Endodermal cell (in vitro differentiated cells): ENCODE data around the gene TAF1B. TPM values are rescaled to one million over a fixed set of nuclear protein-coding genes. Genes with fewer than 3 reads are reported as not detected.

Experiments used
- DNase-seq: peaks from one replicate; pipeline ENCODE4 v3.0.0-alpha.2; 2017
- H3K27ac ChIP-seq: 2 replicates; pipeline ENCODE4 v1.5.1; 2013; ENCODE audit warnings: mild to moderate bottlenecking, low read depth, low read length, moderate library complexity
- H3K27me3 ChIP-seq: 2 replicates; pipeline ENCODE4 v1.6.1; 2013; ENCODE audit warnings: mild to moderate bottlenecking, low read length, moderate library complexity; ENCODE audit not compliant: insufficient read depth, control insufficient read depth, poor library complexity, severe bottlenecking
- H3K36me3 ChIP-seq: 2 replicates; pipeline ENCODE4 v1.7.0; 2013; ENCODE audit warnings: mild to moderate bottlenecking, low read length, moderate library complexity; ENCODE audit not compliant: control insufficient read depth, insufficient read depth
- H3K4me1 ChIP-seq: one replicate; pipeline ENCODE4 v1.7.0; 2013; ENCODE audit warnings: low read length; ENCODE audit not compliant: control insufficient read depth, insufficient read depth
- H3K4me3 ChIP-seq: 2 replicates; pipeline ENCODE4 v1.5.1; 2013; ENCODE audit warnings: mild to moderate bottlenecking, low read length, moderate library complexity
- H3K9ac ChIP-seq: 2 replicates; pipeline ENCODE4 v1.6.1; 2013; ENCODE audit warnings: mild to moderate bottlenecking, low read length, moderate library complexity; ENCODE audit not compliant: poor library complexity, severe bottlenecking; ENCODE audit errors: extremely low read depth
- H3K9me3 ChIP-seq: 2 replicates; pipeline ENCODE4 v1.6.1; 2013; ENCODE audit warnings: mild to moderate bottlenecking, low read length, moderate library complexity; ENCODE audit not compliant: control insufficient read depth
- H3K27ac Mint-ChIP-seq: 2 replicates; pipeline ENCODE4 v1.8.0; 2020; ENCODE audit warnings: mixed read lengths
- H3K27me3 Mint-ChIP-seq: 2 replicates; pipeline ENCODE4 v1.8.0; 2021; ENCODE audit warnings: mild to moderate bottlenecking, mixed read lengths; ENCODE audit not compliant: insufficient read depth
- H3K36me3 Mint-ChIP-seq: 2 replicates; pipeline ENCODE4 v1.8.0; 2020; ENCODE audit warnings: low read depth, mixed read lengths
- H3K4me1 Mint-ChIP-seq: 2 replicates; pipeline ENCODE4 v1.8.0; 2020; ENCODE audit warnings: mixed read lengths
- H3K4me3 Mint-ChIP-seq: 2 replicates; pipeline ENCODE4 v1.8.0; 2020; ENCODE audit warnings: mild to moderate bottlenecking, moderate library complexity, mixed read lengths
- H3K9me3 Mint-ChIP-seq: 2 replicates; pipeline ENCODE4 v1.8.0; 2020; ENCODE audit warnings: mild to moderate bottlenecking, mixed read lengths
- CTCF ChIP-seq: fragments of 200-600 bp; sonication (generic); conservative IDR thresholded peaks from 2 replicates; pipeline ENCODE4 v1.5.0; 2021; ENCODE audit warnings: antibody characterized with exemption, mild to moderate bottlenecking
- WGBS, 2 experiments: methylation state at CpG; one replicate each; pipeline versions ENCODE4 v1.1.5 to v1.1.7; 2013; ENCODE audit warnings: missing lambda C conversion rate in 2 of 2, mixed read lengths in 1 of 2; ENCODE audit not compliant: insufficient coverage in 1 of 2, insufficient read length in 1 of 2; 5-methylcytosine and 5-hydroxymethylcytosine counted together
- total RNA-seq, 2 donors: library from RNA; stranded (reverse); fragmentation: NEBNext Ultra II Directional in 1 of 2; extraction: Animal tissue kit (Norgen Biotek cat#: 25700) in 1 of 2; gene quantifications; 2 replicates in 1 of 2; 3 replicates in 1 of 2; pipeline ENCODE4 v1.2.1, GENCODE V29; 2021

The TAF1B gene
- total RNA-seq, 2 donors from 2014 or later, result 36.2 to 41.9 TPM

GRCh38 chr2:9983401-9984216, 140.3 kb downstream of the TAF1B start:
- Histone ChIP-seq H3K27ac (no peak overlapping the region), H3K9me3 (no peaks in the 10 kb centered on the region), H3K4me1 (no peaks in the 10 kb centered on the region), H3K9ac (no peak overlapping the region), H3K27me3 (no peaks in the 10 kb centered on the region), H3K4me3 (no peak overlapping the region), H3K36me3 (no peaks in the 10 kb centered on the region)
- H3K27ac Mint-ChIP-seq, result no peak overlapping the region
- TF ChIP-seq CTCF, result no peak
- H3K36me3 Mint-ChIP-seq, result peaks cover 3% of the 10 kb centered on the region
- 84% methylated on average over 11 to 15 of the region's 15 CpGs for WGBS, 2 experiments
- H3K9me3 Mint-ChIP-seq, result no peaks in the 10 kb centered on the region
- H3K4me3 Mint-ChIP-seq, result no peak overlapping the region
- DNase-seq, result peak; percentile 31
- no peaks in the 10 kb centered on the region for H3K27me3 Mint-ChIP-seq
- H3K4me1 Mint-ChIP-seq, result no peaks in the 10 kb centered on the region

Other genes with a start within 250 kb of the TAF1B start
- gene YWHAQ, start 212.5 kb upstream of the TAF1B start, total RNA-seq, result 100 to 1,000 TPM; 357 to 374 TPM
- 1 to 10 TPM; 2.7 to 2.9 TPM for gene GRHL1, start 108.2 kb downstream of the TAF1B start, total RNA-seq
- 10 to 100 TPM in 1 of 2 donors, 1 to 10 TPM in 1; 9.3 to 13.1 TPM for gene KLF11, start 200.1 kb downstream of the TAF1B start, total RNA-seq
- under 1 TPM; 0.29 to 0.44 TPM for gene CYS1, start 236.9 kb downstream of the TAF1B start, total RNA-seq